HG03039 (cell line): ENCODE data around the gene UTF1.
"Not testable (repeated sequence)": the region's sequence is repeated elsewhere in the genome, so short reads cannot be mapped to it uniquely, and the experiment has no call there.

Source experiments
- ATAC-seq: cut with Tn5 transposase; IDR thresholded peaks from one replicate; pipeline ENCODE4 v1.9.1; 2021; ENCODE audit warnings: mild to moderate bottlenecking, moderate library complexity; ENCODE audit not compliant: unreplicated experiment

The UTF1 gene

DNA sequence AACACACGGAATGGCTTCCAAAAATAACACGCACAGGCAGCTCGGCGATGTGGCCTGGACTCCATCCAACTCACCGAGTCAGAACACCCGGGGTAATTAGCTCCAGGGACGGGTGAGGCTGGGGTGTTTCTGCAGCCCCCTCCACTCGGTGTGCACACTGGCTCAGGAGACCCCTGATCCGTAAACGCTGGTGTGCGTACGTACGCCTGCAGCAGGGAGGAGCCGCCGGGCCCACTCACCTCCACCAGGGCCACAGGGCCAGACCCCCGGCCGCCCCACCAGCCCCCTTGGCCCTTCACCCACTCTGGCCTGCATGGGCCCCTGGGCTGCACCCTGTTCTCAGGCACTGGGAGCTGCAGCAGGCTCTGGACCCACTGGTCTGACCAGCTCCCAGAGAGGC lies 22.4 kb upstream of the UTF1 start:
- ATAC-seq: no peak

- ATAC-seq: no peak
Observed at GRCh38 chr10:133208466-133208865, 21.6 kb upstream of the UTF1 start.

DNA sequence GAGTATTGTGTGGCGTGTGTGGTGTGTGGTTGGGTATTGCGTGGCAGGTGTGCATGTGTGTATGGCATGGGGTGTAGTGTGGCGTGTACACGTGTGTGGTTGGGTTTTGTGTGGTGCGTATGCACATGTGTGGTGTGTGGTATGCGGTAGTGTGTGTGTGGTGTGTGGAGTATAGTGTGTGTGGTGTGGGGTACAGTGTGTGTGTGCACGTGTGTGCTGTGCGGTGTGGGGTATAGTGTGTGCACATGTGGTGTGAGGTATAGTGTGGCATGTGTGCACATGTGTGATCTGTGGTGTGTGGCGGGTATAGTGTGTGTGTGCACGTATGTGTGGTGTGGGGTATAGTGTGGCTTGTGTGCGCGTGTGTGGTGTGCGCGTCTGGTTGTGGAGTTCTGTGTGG lies 20.9 kb upstream of the UTF1 start:
- no peak for ATAC-seq

DNA sequence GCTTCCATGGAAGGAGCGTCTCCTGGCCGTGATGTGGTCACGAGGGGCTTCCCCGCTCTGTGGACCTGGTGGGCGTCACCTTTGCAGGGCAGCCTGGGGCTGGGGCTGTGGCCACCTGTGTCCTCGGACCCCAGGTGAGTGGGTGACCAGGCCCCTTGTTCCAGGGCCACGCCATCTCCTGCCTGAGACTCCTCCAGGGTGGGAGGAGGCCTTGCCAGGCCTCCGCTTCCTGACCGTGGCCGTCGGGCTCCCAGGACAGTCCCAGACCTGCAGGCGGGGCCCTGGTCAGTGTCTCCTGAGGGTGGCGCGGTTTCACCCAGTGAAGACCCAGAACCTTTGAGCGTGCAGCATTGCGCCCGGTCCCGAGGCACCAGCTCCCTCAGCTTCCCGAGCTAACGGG lies 20.4 kb upstream of the UTF1 start:
- ATAC-seq: no peak

- no peak for ATAC-seq
Observed at GRCh38 chr10:133210398-133211140, 19.4 kb upstream of the UTF1 start.

GRCh38 chr10:133211141-133211830 lies 18.7 kb upstream of the UTF1 start:
- no peak for ATAC-seq

DNA sequence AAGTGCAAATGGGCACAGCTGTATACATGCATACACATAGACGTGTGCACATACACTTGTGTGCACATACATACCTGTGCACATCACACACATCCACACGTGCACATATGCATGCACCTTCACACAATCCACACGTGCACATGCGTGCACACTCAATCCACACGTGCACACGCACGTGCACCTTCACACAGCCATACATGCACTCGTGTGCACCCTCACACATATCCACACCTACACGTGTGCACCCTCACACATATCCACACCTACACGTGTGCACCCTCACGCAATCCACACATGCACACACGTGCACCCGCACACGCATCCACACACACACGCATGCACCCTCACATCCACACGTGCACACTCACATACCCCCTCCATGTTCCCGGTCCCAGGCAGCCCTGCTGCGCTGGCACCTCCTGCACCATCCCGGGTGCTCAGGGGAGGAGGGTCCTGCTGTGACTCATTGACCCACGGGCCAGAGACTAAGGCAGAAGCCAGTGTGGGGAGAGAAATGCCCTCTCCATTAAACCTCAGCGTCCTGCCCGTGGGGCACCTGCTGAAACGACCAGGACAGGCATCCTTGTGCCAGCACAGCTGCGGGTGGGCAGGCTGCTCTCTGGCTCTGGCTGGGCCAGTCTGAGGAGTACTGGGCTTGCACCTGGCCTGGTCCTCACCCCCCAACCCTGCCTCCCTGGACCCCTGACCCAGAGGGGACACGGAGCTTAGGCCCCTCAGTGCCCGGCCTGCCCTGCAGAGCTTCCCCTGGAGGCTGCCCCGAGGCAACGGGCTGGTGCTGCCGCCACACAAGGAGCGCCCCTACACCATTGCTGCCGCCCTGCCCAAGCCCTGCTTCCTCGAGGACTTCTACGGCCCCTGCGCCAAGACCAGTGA lies 17.8 kb upstream of the UTF1 start:
- ATAC-seq: no peak

GRCh38 chr10:133212853-133213494 lies 17.0 kb upstream of the UTF1 start:
- no peak for ATAC-seq

GRCh38 chr10:133213641-133214467 lies 16.2 kb upstream of the UTF1 start:
- ATAC-seq: no peak

- no peak for ATAC-seq
Observed at GRCh38 chr10:133214468-133215410, 15.3 kb upstream of the UTF1 start.

DNA sequence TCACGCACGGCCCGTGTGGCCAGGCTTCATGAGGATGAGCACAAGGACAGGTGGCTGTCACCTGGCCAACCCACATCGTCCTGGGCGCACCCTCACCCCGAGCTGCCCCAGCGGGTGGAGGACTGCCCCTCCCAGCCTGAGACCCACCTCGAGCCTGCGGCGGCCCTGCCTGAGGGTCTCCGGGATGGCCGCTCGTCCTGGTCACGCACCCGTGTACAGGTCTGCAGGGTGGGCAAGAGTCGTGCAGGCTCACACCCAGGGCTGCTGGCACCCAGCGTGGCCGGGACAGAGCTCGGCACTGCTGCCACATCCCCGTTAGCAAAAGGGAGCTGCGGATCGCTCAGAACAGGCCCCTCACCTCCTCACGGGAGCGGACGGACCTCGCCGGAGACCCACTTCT lies 14.4 kb upstream of the UTF1 start:
- no peak for ATAC-seq

- no peak for ATAC-seq
Observed at GRCh38 chr10:133216776-133217175, 13.2 kb upstream of the UTF1 start.

- no peak for ATAC-seq
Observed at GRCh38 chr10:133217800-133218589, 12.0 kb upstream of the UTF1 start.

- ATAC-seq: no peak
Observed at GRCh38 chr10:133218891-133219290, 11.1 kb upstream of the UTF1 start.

DNA sequence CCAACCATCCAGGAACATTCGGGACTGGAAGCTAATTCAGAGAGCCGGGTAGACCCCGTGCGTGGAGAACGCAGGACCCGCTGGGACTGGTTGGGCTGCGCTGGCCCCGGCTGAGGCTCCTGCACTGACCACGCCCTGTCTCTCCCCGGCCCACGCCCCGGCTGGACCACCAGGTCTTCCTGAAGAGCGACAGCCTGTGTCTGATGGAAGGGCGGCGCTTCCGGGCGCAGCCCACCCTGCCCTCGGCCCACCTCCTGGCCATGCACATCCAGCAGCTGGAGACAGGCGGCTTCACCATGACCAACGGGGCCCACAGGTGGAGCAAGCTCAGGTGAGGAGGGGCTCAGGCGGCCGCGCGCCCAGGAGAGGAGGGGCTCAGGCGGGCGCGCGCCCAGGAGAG lies 10.2 kb upstream of the UTF1 start:
- ATAC-seq: no peak

DNA sequence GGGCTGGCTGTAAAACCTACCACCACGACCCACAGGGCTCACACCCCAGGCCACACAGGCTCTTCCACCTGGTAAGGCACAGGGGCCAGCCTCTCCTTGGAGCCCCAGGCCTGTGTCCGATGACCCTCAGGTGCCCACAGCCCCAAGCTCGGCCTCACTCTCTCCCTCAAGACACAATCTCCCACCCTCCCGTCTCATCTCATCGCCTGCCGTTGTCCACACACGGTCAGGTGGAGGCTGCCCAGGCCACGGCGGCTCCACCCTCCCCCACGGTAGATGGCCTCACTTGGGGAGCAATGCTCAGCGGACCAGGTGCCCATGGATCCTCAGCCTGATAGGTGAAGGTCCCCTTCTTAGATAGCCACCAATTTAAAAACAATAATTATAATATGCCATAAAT lies 8.7 kb upstream of the UTF1 start:
- no peak for ATAC-seq

GRCh38 chr10:133221756-133222155 lies 8.3 kb upstream of the UTF1 start:
- ATAC-seq: not testable (repeated sequence)

DNA sequence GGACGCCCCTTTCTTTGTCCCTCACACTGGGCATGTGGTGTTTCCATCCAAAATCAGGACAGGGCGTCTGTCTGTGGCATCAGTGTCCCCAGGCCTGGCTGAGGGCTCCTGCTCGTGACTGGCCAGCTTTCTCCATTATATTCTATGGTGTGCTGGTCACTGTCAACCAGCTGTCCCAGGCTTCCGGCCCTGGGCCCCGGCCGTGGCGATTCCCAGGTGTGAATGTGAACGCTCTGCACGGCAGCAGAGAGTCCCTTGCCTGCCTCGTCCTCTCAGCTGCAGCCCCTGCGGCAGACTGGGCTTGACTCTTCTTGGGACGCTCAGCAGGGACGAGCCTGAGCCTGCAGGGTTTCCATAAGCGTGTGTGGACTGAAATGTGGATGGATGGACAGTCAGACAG lies 5.9 kb upstream of the UTF1 start:
- ATAC-seq: no peak
